GM19239 (cell line): ENCODE data around the gene C12orf43.

Source experiments
- DNase-seq: peaks from one replicate; pipeline ENCODE4 v3.0.0; 2011; ENCODE audit warnings: low spot score; ENCODE audit not compliant: insufficient read length
- FAIRE-seq: peaks from 2 replicates; lab custom pipeline; 2011; peaks lifted over from hg19 to GRCh38; lab: Jason Lieb, UNC

C12orf43 gene

GRCh38 chr12:121001060-121001459 lies 15.2 kb downstream of the C12orf43 start:
- FAIRE-seq (no peak), DNase-seq (no peak)

DNA sequence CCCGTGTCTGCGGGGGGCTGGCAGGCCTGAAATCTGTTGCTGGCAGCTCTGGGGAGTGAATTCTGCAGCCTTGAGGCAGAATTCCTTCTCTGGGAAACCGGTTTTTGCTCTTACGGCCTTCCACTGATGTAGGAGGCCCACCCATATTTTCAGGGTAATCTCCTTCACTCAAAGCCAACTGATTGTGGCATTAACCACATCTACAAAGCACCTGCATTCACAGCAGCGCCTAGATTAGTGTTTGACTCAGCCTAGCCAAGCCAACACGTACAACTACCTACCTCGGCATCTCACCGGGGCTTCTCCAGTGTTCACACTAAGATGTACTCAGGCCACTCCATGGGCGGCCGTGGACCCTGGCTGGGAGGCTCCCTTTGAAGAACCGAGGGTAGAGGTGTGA lies 15.8 kb downstream of the C12orf43 start:
- no peak for DNase-seq
- no peak for FAIRE-seq

DNA sequence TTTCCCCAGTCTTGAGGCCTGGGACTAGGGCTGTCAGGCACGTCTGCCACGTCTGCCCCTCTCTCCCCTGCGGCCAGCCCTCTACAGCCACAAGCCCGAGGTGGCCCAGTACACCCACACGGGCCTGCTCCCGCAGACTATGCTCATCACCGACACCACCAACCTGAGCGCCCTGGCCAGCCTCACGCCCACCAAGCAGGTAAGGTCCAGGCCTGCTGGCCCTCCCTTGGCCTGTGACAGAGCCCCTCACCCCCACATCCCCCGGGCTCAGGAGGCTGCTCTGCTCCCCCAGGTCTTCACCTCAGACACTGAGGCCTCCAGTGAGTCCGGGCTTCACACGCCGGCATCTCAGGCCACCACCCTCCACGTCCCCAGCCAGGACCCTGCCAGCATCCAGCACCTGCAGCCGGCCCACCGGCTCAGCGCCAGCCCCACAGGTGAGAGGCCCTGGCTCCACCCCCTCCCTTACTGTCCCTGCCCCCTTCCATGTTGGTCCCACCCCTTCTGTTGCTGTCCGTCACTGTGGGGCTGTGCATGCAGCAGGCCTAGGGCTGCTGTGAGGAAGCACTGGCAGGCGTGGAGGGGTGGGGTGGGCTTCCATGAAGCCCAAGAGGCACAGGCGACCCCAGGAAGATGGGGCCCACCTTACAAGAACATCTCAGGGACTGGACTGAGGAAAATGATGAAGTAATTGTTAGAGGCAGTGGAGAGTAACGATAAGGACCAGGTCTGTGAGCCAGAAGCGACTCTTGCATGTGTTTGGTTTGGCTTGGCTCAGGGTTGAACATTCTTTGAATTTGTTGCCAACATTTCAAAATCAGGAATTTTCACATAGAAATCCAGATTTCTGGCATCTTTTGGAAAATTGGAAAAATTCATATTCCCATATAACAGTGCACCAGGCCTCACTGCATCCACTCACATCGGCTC lies 16.8 kb downstream of the C12orf43 start:
- FAIRE-seq (no peak), DNase-seq (no peak)

- no peak for FAIRE-seq
- DNase-seq = no peak
Observed at GRCh38 chr12:120998435-120998834, 17.9 kb downstream of the C12orf43 start.

DNA sequence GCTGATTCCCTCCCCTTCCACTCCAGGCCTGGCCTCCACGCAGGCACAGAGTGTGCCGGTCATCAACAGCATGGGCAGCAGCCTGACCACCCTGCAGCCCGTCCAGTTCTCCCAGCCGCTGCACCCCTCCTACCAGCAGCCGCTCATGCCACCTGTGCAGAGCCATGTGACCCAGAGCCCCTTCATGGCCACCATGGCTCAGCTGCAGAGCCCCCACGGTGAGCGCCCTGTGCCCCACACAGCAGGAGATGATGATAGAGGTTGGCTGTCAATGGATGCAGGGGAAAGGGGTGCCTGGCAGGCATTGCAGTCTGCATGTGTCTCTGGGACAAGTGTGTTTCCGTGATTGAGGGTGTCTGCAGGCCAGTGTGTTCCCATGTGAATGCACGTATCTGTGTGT lies 18.8 kb downstream of the C12orf43 start:
- DNase-seq (no peak), FAIRE-seq (no peak)

DNA sequence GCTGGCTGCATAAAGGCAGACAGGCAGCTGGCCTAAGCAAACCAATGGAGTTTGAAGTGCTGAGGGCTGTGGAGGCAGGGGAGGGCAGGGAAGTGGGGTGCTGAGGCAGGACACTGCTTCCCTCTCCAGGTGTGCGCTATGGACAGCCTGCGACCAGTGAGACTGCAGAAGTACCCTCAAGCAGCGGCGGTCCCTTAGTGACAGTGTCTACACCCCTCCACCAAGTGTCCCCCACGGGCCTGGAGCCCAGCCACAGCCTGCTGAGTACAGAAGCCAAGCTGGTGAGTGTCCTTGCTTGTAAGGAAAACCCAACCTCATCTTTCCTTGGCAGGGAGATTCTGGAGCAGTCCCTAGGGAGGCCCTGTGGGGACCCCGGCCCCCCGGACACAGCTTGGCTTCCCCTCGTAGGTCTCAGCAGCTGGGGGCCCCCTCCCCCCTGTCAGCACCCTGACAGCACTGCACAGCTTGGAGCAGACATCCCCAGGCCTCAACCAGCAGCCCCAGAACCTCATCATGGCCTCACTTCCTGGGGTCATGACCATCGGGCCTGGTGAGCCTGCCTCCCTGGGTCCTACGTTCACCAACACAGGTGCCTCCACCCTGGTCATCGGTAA lies 20.0 kb downstream of the C12orf43 start:
- FAIRE-seq (no peak), DNase-seq (no peak)

DNA sequence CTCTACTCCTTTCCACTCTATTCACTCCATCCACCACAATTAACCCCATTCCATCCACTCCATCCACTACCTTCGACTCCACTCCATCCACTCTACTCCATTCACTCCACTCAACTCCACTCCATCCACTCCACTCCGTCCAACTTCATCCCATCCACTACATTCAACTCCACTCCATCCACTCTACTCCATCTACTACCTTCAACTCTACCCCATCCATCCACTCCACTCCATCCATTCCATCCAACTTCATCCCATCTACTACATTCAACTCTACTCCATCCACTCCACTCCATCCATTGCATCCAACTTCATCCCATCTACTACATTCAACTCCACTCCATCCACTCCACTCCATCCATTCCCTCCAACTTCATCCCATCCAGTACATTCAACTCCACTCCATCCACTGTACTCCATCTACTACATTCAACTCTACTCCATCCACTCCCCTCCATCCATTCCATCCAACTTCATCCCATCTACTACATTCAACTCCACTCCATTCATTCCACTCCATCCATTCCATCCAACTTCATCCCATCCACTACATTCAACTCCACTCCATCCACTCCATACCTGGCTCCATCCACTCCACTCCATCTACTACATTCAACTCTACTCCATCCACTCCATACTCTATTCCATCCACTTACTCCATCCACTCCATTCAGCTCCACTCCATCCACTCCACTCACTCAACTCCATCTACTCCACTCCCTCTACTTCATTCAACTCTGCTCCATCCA lies 21.5 kb downstream of the C12orf43 start:
- DNase-seq (no peak), FAIRE-seq (no peak)

DNA sequence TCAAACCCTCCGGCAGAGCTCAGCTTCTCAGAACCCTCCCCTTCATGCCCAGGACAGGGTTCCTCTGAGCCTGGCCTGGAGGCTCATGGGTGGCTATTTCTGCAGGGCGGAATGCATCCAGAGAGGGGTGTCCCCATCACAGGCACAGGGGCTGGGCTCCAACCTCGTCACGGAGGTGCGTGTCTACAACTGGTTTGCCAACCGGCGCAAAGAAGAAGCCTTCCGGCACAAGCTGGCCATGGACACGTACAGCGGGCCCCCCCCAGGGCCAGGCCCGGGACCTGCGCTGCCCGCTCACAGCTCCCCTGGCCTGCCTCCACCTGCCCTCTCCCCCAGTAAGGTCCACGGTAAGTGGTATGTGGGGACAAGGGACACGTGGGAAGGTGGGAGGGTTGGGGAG lies 22.2 kb downstream of the C12orf43 start:
- FAIRE-seq (no peak), DNase-seq (no peak)

GRCh38 chr12:120993496-120993895 lies 22.8 kb downstream of the C12orf43 start:
- FAIRE-seq = no peak

GRCh38 chr12:120992989-120993388 lies 23.3 kb downstream of the C12orf43 start:
- DNase-seq = no peak
- no peak for FAIRE-seq

More at GRCh38 chr12:120993496-120993895, 22.8 kb downstream of the C12orf43 start:
- DNase-seq = no peak

DNA sequence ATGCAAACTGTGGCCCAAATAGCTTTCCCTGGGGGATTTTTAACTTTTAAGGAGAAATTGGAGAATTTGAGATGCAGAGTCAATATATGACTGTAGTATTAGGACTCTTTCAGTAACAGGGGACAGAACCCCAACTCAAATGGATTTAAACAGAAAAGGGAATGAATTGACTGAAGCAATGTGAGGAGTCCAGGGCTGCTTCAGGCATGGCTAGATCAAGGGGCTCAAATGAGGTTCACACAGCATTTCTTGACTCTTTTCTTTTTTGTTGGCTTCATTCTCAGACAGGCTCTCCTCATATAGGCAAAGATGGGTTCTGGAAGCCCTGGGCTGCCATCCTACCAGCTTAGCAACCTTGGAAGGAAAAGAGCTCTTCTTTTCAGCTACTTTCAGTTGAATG lies 24.3 kb downstream of the C12orf43 start:
- FAIRE-seq = no peak
- DNase-seq = no peak

- no peak for FAIRE-seq
- no peak for DNase-seq
Observed at GRCh38 chr12:120990487-120991055, 25.7 kb downstream of the C12orf43 start.

- FAIRE-seq (no peak), DNase-seq (no peak)
Observed at GRCh38 chr12:120989687-120990086, 26.6 kb downstream of the C12orf43 start.

- DNase-seq (no peak), FAIRE-seq (no peak)
Observed at GRCh38 chr12:120988658-120989057, 27.6 kb downstream of the C12orf43 start.

- no peak for DNase-seq
- no peak for FAIRE-seq
Observed at GRCh38 chr12:120988234-120988633, 28.1 kb downstream of the C12orf43 start.

DNA sequence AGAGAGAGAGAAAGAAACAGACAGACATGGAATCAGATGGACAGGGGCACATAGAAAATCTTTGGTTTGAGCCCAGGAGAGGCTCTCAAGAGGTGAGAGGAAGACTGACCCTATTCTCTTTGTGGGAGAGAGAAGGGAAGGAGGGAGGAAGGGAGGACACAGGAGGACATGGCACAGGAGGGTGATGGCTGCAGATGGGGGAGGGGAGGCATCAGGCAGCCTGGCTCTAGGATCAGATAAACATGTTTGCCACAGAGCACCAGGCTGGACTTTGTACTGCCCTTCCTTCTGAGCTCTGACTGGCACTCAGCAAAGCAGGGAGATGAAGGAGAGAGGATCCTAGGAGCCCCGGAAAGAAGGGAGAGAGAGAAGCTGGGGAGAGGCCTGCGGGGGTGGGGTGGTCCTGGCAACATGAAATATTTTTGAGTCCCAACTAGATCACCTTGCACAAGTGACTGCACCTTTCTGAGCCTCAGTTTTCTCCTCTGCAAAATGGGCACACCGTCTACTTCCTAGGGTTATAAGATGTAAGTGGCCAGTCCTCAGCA lies 31.9 kb downstream of the C12orf43 start:
- FAIRE-seq = no peak

DNA sequence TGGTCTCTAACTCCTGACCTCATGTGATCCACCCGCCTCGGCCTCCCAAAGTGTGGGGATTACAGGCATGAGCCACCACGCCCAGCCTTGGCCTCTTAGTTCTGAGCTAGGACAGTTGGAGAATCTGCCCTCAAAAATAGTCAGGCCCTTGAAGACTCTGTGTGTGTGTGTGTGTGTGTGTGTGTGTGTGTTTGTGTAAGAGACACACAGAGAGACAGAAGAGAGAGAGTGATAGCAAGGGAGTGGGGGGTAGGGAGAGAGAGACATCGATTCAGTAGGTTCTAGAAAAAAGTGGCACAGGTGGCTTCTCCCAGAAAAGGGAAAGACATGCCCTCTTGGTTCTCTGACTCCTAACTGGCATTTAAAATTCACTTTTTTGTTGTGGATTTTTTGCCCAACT lies 32.5 kb downstream of the C12orf43 start:
- no peak for DNase-seq
- no peak for FAIRE-seq

More for the DNA sequence above, 31.9 kb downstream of the C12orf43 start:
- DNase-seq = no peak

DNA sequence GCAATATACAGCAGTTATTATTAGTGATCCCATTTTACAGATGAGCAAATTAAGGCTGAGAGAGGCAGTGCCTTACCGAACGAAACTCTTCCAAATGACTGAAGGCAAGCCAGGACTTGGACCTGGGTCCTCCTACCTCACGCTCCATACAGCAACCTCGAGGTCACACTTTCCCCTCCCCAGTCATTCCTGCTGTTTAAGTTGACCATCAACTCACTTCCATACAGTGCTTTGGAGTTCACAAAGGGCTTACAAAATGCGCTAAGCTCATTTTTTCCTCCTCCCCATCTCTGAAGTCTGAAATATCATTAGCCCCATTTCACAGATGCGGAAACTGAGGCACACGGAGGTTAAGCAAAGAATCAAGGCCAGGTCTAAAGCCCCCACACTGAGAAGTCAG lies 33.6 kb downstream of the C12orf43 start:
- FAIRE-seq = no peak
- no peak for DNase-seq

- no peak for FAIRE-seq
- DNase-seq = no peak
Observed at GRCh38 chr12:120981407-120981941, 34.8 kb downstream of the C12orf43 start.

GRCh38 chr12:120980800-120981368 lies 35.4 kb downstream of the C12orf43 start:
- DNase-seq (no peak), FAIRE-seq (no peak)
